Neural progenitor cell (in vitro differentiated cells): ENCODE results near the gene TUBA3E.

Source experiments
- EZH2 ChIP-seq: fragments of 200-600 bp; sonication (generic); IDR thresholded peaks from 2 replicates; pipeline ENCODE4 v1.6.1; 2017; ENCODE audit warnings: antibody characterized with exemption, mild to moderate bottlenecking, moderate library complexity
- EZH2phosphoT487 ChIP-seq: fragments of 200-600 bp; sonication (generic); IDR thresholded peaks from 2 replicates; pipeline ENCODE4 v1.6.1; 2017; ENCODE audit warnings: antibody characterized with exemption
- TF ChIP-seq, protein P1 (sequence below): fragments of 200-600 bp; sonication (generic); IDR thresholded peaks from 2 replicates; pipeline ENCODE4 v1.5.1; 2017; ENCODE audit warnings: antibody characterized with exemption, mild to moderate bottlenecking

DNA sequence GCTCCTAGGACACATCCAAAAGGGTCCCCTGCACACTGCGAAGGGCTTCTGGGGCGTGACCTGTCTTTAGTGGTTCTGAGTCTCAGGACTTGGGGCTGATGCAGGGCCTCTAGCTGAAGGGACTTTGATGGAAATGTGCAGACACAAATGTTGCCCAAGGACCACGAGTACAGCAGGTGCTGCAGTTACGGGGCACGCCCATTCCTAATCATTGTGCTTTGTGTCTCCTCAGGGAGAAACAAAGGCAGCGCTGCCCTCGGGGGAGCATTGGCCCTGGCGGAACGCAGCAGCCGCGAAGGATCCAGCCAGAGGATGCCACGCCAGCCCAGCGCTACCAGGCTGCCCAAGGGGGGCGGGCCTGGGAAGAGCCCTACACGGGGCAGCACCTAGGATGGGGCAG lies 8.0 kb downstream of the TUBA3E start:
- TF ChIP-seq EZH2 = no peak
- TF ChIP-seq, protein P1, sequence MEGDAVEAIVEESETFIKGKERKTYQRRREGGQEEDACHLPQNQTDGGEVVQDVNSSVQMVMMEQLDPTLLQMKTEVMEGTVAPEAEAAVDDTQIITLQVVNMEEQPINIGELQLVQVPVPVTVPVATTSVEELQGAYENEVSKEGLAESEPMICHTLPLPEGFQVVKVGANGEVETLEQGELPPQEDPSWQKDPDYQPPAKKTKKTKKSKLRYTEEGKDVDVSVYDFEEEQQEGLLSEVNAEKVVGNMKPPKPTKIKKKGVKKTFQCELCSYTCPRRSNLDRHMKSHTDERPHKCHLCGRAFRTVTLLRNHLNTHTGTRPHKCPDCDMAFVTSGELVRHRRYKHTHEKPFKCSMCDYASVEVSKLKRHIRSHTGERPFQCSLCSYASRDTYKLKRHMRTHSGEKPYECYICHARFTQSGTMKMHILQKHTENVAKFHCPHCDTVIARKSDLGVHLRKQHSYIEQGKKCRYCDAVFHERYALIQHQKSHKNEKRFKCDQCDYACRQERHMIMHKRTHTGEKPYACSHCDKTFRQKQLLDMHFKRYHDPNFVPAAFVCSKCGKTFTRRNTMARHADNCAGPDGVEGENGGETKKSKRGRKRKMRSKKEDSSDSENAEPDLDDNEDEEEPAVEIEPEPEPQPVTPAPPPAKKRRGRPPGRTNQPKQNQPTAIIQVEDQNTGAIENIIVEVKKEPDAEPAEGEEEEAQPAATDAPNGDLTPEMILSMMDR = no peak
- TF ChIP-seq EZH2phosphoT487 = no peak
